ENCODE results near the gene LRRC70.

DNA sequence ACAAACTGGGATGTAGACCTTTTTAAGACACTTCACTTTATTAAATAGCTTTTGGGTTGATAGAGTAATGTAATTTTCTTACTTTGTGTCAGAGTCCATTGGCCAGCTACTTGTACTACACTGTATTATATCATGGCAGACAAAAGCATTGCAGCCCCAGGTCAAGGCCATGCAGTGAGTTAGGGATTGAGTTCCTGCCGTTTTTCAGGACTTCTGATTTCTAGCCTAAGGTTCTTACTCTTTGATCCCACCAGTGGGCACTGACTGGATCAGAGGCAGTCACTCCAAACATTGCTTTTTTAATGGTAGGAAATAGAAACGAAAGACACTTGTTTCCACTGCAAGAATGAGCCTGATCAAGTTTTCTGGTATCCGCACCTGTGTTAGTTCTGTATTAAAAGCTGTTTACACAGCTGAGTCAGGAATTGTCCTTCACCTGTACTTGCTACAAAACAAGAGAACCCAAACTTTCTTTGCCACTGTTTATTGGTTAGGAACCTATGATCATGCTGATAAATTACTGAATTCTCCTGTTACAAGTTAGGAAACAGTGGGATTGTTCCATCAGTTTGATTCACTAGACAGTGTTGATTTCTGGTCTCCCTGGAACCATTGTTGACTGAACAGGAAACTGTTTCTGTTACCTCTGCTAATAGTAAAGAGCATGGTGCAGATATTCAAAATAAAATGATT, 22.1 kb downstream of the LRRC70 start:
- TF ChIP-seq, protein P1, sequence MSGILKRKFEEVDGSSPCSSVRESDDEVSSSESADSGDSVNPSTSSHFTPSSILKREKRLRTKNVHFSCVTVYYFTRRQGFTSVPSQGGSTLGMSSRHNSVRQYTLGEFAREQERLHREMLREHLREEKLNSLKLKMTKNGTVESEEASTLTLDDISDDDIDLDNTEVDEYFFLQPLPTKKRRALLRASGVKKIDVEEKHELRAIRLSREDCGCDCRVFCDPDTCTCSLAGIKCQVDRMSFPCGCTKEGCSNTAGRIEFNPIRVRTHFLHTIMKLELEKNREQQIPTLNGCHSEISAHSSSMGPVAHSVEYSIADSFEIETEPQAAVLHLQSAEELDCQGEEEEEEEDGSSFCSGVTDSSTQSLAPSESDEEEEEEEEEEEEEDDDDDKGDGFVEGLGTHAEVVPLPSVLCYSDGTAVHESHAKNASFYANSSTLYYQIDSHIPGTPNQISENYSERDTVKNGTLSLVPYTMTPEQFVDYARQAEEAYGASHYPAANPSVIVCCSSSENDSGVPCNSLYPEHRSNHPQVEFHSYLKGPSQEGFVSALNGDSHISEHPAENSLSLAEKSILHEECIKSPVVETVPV (CRISPR knock-in tag; IDR thresholded peaks at IDR 0.05), result no peak
- no peak for TF ChIP-seq ZNF565 (CRISPR knock-in tag; conservative IDR thresholded peaks at IDR 0.05; ENCODE audit: low read depth)
- TF ChIP-seq ZFP30 (CRISPR knock-in tag; IDR thresholded peaks at IDR 0.05), result no peak
- TF ChIP-seq SNAI2 (CRISPR knock-in tag; IDR thresholded peaks at IDR 0.05), result no peak
- TF ChIP-seq ZNF70 (CRISPR knock-in tag; IDR thresholded peaks at IDR 0.05), result no peak
- no peak for TF ChIP-seq RARB (CRISPR knock-in tag; IDR thresholded peaks at IDR 0.05)
- no peak for TF ChIP-seq ISL1 (CRISPR knock-in tag; IDR thresholded peaks at IDR 0.05)

Data from SK-N-SH treated with all-trans-retinoic acid at 6 μM for 48 hours (cell line).